ENCODE measurements around the gene CHID1. TPM values are rescaled to one million over a fixed set of nuclear protein-coding genes. Genes with fewer than 3 reads are reported as not detected.
A peak's percentile ranks its signal among the peaks of the same experiment; 100 is the strongest.

CHID1 gene
- total and polyA plus RNA-seq, 2 of the 4 experiments (the other 2 are of a cell fraction) = 34.2 to 121 TPM

DNA sequence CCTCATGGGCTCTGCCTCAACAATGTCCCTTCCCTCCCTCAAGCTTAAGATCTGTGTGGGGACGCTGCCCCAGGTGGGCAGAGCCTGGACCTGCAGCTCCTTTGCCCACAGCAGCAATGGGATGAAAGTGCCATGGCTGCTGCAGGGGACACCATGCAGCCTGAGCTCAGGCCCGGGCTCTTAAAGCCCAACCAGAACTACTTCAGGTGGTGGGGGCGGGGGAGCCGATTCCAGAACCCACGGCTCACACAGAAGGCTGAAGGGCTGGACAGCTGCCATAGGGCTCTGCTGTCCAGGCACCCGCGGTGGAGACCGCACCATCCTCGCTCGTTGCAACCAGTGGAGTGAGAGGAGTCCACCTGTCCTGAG lies 12.5 kb downstream of the CHID1 start:
- DNase-seq (peak; percentile 11), ATAC-seq (ENCODE audit: low read depth) (peak; percentile 80)
- H3K9me3 ChIP-seq (ENCODE audit: control insufficient read depth, insufficient read depth, low read length) = no peaks in the 10 kb centered on the region
- H4K20me1 ChIP-seq (ENCODE audit: insufficient read depth, low read length) = peaks cover 9% of the 10 kb centered on the region; the same call in 1 of the 2 replicates
- H3K14ac ChIP-seq (replicated peaks; ENCODE audit: low read depth, low read length) = no peak overlapping the region
- in situ Hi-C loops (cut with MboI; ENCODE audit: low sequenced_read_pairs) = no loop called here
- H2AFZ ChIP-seq (replicated peaks; ENCODE audit: low read length, poor library complexity) = no peak overlapping the region
- no peak overlapping the region for H3K4me2 ChIP-seq (ENCODE audit: low read depth, low read length)
- no peak overlapping the region for H4K91ac ChIP-seq (ENCODE audit: insufficient read depth, low read depth, low read length)
- no peak overlapping the region for H3K9ac ChIP-seq (ENCODE audit: low read depth, low read length)
- H3K56ac ChIP-seq (ENCODE audit: extremely low read depth, insufficient read depth, low read length) = no peak overlapping the region
- H4K5ac ChIP-seq (ENCODE audit: low read depth, low read length) = no peak overlapping the region
- H2BK15ac ChIP-seq (ENCODE audit: low read depth, low read length) = no peak overlapping the region
- no peak overlapping the region for H4K8ac ChIP-seq (ENCODE audit: low read depth in 2 of 2, low read length in 2 of 2)
- H3K79me1 ChIP-seq (ENCODE audit: low read depth in 1 of 2, low read length in 2 of 2) = no peaks in the 10 kb centered on the region
- no peaks in the 10 kb centered on the region for H3K4me1 ChIP-seq (ENCODE audit: control insufficient read depth, insufficient read depth, low read length)
- intact Hi-C loops (cut with micrococcal nuclease) = no loop called here
- no peak overlapping the region for H2BK5ac ChIP-seq (ENCODE audit: low read depth, low read length, poor library complexity, severe bottlenecking)
- no peak overlapping the region for H2BK20ac ChIP-seq (ENCODE audit: low read depth, low read length)
- no peaks in the 10 kb centered on the region for H3K27me3 ChIP-seq (ENCODE audit: control insufficient read depth, insufficient read depth, low read length)
- TF ChIP-seq MAZ (IDR thresholded peaks at IDR 0.05; ENCODE audit: borderline replicate concordance, low read depth, low read length) = no peak
- TF ChIP-seq, protein P1, sequence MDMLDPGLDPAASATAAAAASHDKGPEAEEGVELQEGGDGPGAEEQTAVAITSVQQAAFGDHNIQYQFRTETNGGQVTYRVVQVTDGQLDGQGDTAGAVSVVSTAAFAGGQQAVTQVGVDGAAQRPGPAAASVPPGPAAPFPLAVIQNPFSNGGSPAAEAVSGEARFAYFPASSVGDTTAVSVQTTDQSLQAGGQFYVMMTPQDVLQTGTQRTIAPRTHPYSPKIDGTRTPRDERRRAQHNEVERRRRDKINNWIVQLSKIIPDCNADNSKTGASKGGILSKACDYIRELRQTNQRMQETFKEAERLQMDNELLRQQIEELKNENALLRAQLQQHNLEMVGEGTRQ (IDR thresholded peaks at IDR 0.05; ENCODE audit: low read depth, low read length) = no peak
- TF ChIP-seq, protein P2, sequence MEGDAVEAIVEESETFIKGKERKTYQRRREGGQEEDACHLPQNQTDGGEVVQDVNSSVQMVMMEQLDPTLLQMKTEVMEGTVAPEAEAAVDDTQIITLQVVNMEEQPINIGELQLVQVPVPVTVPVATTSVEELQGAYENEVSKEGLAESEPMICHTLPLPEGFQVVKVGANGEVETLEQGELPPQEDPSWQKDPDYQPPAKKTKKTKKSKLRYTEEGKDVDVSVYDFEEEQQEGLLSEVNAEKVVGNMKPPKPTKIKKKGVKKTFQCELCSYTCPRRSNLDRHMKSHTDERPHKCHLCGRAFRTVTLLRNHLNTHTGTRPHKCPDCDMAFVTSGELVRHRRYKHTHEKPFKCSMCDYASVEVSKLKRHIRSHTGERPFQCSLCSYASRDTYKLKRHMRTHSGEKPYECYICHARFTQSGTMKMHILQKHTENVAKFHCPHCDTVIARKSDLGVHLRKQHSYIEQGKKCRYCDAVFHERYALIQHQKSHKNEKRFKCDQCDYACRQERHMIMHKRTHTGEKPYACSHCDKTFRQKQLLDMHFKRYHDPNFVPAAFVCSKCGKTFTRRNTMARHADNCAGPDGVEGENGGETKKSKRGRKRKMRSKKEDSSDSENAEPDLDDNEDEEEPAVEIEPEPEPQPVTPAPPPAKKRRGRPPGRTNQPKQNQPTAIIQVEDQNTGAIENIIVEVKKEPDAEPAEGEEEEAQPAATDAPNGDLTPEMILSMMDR (conservative IDR thresholded peaks at IDR 0.05; ENCODE audit: low read depth, low read length) = peak; percentile 29; the same call in 1 of the 2 replicates
- TF ChIP-seq CEBPB (IDR thresholded peaks at IDR 0.05; ENCODE audit: low read depth, low read length) = no peak
- peak; percentile 43 for TF ChIP-seq RAD21 (IDR thresholded peaks at IDR 0.05; ENCODE audit: low read length)
- H2AK5ac ChIP-seq (ENCODE audit: low read depth, low read length) = no peak overlapping the region
- H3K18ac ChIP-seq (ENCODE audit: low read depth, low read length) = no peak overlapping the region
- no peak overlapping the region for H3K23ac ChIP-seq (ENCODE audit: low read depth, low read length)
- no peak overlapping the region for H3K27ac ChIP-seq (ENCODE audit: insufficient read depth, low read length)
- ChIA-PET CTCF (no interaction called here), POLR2A (ENCODE audit: unreplicated experiment) (no interaction called here)
- no TSS peak for BruUV-seq (replicated peaks)
- H3K4ac ChIP-seq (ENCODE audit: low read depth, low read length) = no peak overlapping the region
- 0 out of 2 replicates have a peak, but pooled peaks cover 4% of the 10 kb centered on the region for H3K9me1 ChIP-seq (ENCODE audit: insufficient read depth, low read length)
- 86% methylated on average over 1 of the region's 10 CpGs; no CpG with 5 or more reads in 1 of the 2 experiments for WGBS, 2 experiments (ENCODE audit: extremely low coverage in 2 of 2, insufficient read length in 1 of 2)
- peak overlapping the region; percentile 70 for H2AK9ac ChIP-seq (replicated peaks; ENCODE audit: low read depth, low read length, poor library complexity)
- dilution Hi-C loops (cut with HindIII; ENCODE audit: low sequenced_read_pairs, unreplicated experiment) = no loop called here
- no peak overlapping the region for H3K4me3 ChIP-seq (ENCODE audit: insufficient read depth, low read depth, low read length)
- peaks cover 39% of the 10 kb centered on the region for H3K36me3 ChIP-seq (ENCODE audit: control insufficient read depth, insufficient read depth, low read length)
- no peak overlapping the region for H2BK120ac ChIP-seq (ENCODE audit: low read depth, low read length)
